Jurkat, Clone E6-1 (cell line): ENCODE results near the gene FGF21.
A peak's percentile ranks its signal among the peaks of the same experiment; 100 is the strongest.

Experiments used
- DNase-seq: peaks from one replicate; pipeline ENCODE4 v3.0.0-alpha.2; 2011; ENCODE audit warnings: low read depth, low spot score
- H3K4me3 ChIP-seq: 2 replicates; pipeline ENCODE4 v1.5.1; 2011; ENCODE audit warnings: mild to moderate bottlenecking, low read length, control low read depth, moderate library complexity

Gene FGF21

GRCh38 chr19:48724796-48725753, 30.2 kb upstream of the FGF21 start:
- peak; percentile 92 for DNase-seq
- H3K4me3 ChIP-seq: peak overlapping the region; percentile 9; the same call in 1 of the 2 replicates

GRCh38 chr19:48726556-48726955, 28.8 kb upstream of the FGF21 start:
- H3K4me3 ChIP-seq: no peak overlapping the region
- peak; percentile 66 for DNase-seq

- H3K4me3 ChIP-seq: no peak overlapping the region
- DNase-seq: no peak
Observed at GRCh38 chr19:48728911-48729664, 26.2 kb upstream of the FGF21 start.

- no peak for DNase-seq
- H3K4me3 ChIP-seq: no peak overlapping the region
Observed at GRCh38 chr19:48731452-48731851, 23.9 kb upstream of the FGF21 start.

- H3K4me3 ChIP-seq: no peak overlapping the region
Observed at GRCh38 chr19:48734625-48735024, 20.7 kb upstream of the FGF21 start.

GRCh38 chr19:48735031-48735615, 20.2 kb upstream of the FGF21 start:
- no peak overlapping the region for H3K4me3 ChIP-seq
- DNase-seq: no peak

More at GRCh38 chr19:48734625-48735024, 20.7 kb upstream of the FGF21 start:
- DNase-seq: no peak

GRCh38 chr19:48737360-48737998, 17.8 kb upstream of the FGF21 start:
- H3K4me3 ChIP-seq: no peak overlapping the region
- DNase-seq: no peak

GRCh38 chr19:48738557-48739403, 16.5 kb upstream of the FGF21 start:
- H3K4me3 ChIP-seq: peak overlapping the region; percentile 38
- peak; percentile 73 for DNase-seq

- peak overlapping the region; percentile 38; the same call in 1 of the 2 replicates for H3K4me3 ChIP-seq
- DNase-seq: no peak
Observed at GRCh38 chr19:48739404-48740163, 15.7 kb upstream of the FGF21 start.

GRCh38 chr19:48740164-48740972, 15.0 kb upstream of the FGF21 start, which contains the start of gene RASIP1:
TSS of gene RASIP1 (minus strand) at chr19:48740610. CDS start at chr19:48740282, 328 bp downstream.
- H3K4me3 ChIP-seq: no peak within 1 kb of the TSS
- DNase-seq: no peak

- no peak overlapping the region for H3K4me3 ChIP-seq
- DNase-seq: no peak
Observed at GRCh38 chr19:48741129-48741999, 14.0 kb upstream of the FGF21 start.

- no peak overlapping the region for H3K4me3 ChIP-seq
Observed at GRCh38 chr19:48742096-48742495, 13.2 kb upstream of the FGF21 start.

GRCh38 chr19:48745208-48745995, 9.9 kb upstream of the FGF21 start:
- DNase-seq: peak; percentile 72
- H3K4me3 ChIP-seq: peak overlapping the region; percentile 53

More at GRCh38 chr19:48742096-48742495, 13.2 kb upstream of the FGF21 start:
- DNase-seq: no peak

GRCh38 chr19:48746110-48746509, 9.2 kb upstream of the FGF21 start:
- no peak for DNase-seq
- no peak overlapping the region for H3K4me3 ChIP-seq
